Right lobe of liver (tissue), 6 donors: ENCODE measurements around the gene SPRR3. TPM values are rescaled to one million over a fixed set of nuclear protein-coding genes. Genes with fewer than 3 reads are reported as not detected.

Experiments used
- ATAC-seq, 4 donors: fragments of 200-7000 bp; cut with Tn5 transposase; one replicate each; pipeline ENCODE4 v1.9.1; 2020; ENCODE audit warnings: mild to moderate bottlenecking in 4 of 4, moderate library complexity in 4 of 4
- DNase-seq, 3 donors: peaks; one replicate each; pipeline ENCODE4 v3.0.0-alpha.2; 2020
- H3K27ac ChIP-seq, 3 donors: fragments of 200-600 bp; one replicate each; pipeline ENCODE4 v1.8.0; 2022
- H3K27me3 ChIP-seq, 2 donors: fragments of 200-600 bp; one replicate each; pipeline ENCODE4 v1.8.0; 2022
- H3K36me3 ChIP-seq, 4 donors: fragments of 200-600 bp; sonication (generic) in 1 of 4; one replicate each; pipeline versions ENCODE4 v1.5.1 to v1.8.0; 2017 to 2022; ENCODE audit warnings: control low read depth in 1 of 4
- H3K4me1 ChIP-seq, 4 donors: fragments of 200-600 bp; sonication (generic) in 1 of 4; one replicate each; pipeline versions ENCODE4 v1.5.1 to v1.8.0; 2017 to 2022; ENCODE audit warnings: control low read depth in 1 of 4
- H3K4me3 ChIP-seq, 3 donors: fragments of 200-600 bp; one replicate each; pipeline ENCODE4 v1.8.0; 2022
- H3K9me3 ChIP-seq, 4 donors: fragments of 200-600 bp; sonication (generic) in 1 of 4; one replicate each; pipeline versions ENCODE4 v1.5.1 to v1.8.0; 2017 to 2022; ENCODE audit warnings: control low read depth in 1 of 4
- CTCF ChIP-seq, 4 donors: fragments of 200-600 bp in 3 of 4; fragments of 450-650 bp in 1 of 4; IDR thresholded peaks; one replicate each; pipeline versions ENCODE4 v1.5.1 to v1.8.0; 2016 to 2022; ENCODE audit warnings: antibody characterized with exemption in 4 of 4, mild to moderate bottlenecking in 2 of 4
- POLR2A ChIP-seq: fragments of 450-650 bp; IDR thresholded peaks from one replicate; pipeline ENCODE4 v1.6.1; 2017; ENCODE audit warnings: antibody characterized with exemption, mild to moderate bottlenecking
- WGBS: methylation state at CpG from one replicate; pipeline ENCODE4 v1.1.6; 2018; ENCODE audit warnings: low coverage, low lambda C conversion rate; ENCODE audit not compliant: insufficient coverage; ENCODE audit errors: missing lambda C conversion rate; 5-methylcytosine and 5-hydroxymethylcytosine counted together
- intact Hi-C, 2 donors: fragments of 100-400 bp; cut with DNase I; formaldehyde crosslinking; loops; one replicate each; pipeline versions ENCODE4 v1.11.2 to v1.14.1; 2022
- total RNA-seq, 6 experiments: library from RNA; depleted of rRNA in 2 of 6; stranded (reverse); fragments of >200 nt in 2 of 6; fragmentation: NEBNext Ultra II Directional in 3 of 6; extraction: Animal tissue kit (Norgen Biotek cat#: 25700) in 3 of 6; gene quantifications; one replicate each; pipeline versions ENCODE4 v1.1.0 to v1.2.4, GENCODE V29; 2016 to 2023
- donor health status: DM: no; HTN: yes; CAD: no.
- donor health status: DM: no; HTN: no; CAD: no.
- donor health status: DM: no; HTN: no; CAD: no.
- donor health status: DM: no; HTN: yes; CAD: no.
- donor health status: DM: no; HTN: yes; CAD: no.

Gene SPRR3
- total RNA-seq, 6 experiments from 2014 or later: 0.31 TPM; not detected in 5

DNA sequence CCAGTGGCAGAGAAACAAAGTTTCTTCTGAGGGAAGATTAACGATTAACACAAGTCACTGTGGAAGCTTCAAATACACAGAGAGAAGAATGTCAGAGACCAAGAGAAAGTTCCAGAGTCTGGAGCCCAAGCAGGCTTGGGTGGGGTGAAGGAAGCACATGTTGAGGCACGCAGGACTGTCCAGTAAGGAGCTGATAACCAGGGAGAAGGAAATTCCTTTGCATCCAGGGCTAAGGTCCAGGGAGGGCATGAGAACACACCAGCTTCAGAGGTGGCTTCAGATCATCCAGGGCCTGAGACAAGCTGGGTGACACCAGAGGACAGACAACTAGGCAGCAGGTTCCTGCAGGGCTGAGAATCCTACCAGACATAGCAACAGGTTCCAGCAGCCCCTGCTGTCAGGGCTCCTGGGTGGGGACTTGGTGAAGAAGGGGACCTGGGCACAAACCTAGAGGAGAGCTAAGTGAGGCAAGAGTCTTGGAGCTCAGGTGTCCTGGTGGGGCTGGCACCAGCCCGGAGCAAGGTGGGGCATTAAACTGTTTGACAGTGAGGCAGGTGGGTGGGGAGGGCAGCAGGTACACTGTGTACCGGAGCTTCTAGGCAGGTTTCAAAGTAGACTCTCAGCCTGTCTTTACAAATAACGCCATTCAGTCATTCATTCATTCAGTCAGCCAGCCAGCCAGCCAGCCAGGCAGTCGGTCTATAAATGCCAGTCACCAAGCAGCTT is 20.2 kb upstream of the SPRR3 start:
- Histone ChIP-seq H3K27me3 (no peaks in the 10 kb centered on the region), H3K4me3 (no peak overlapping the region), H3K9me3 (no peaks in the 10 kb centered on the region), H3K27ac (no peak overlapping the region), H3K36me3 (no peaks in the 10 kb centered on the region), H3K4me1 (no peaks in the 10 kb centered on the region)
- intact Hi-C loops: no loop called here
- no peak for DNase-seq
- WGBS: 13% methylated on average over 1 of the region's 6 CpGs
- no peak for ATAC-seq
- TF ChIP-seq POLR2A (no peak), CTCF (IDR thresholded peaks at IDR 0.05) (no peak)

DNA sequence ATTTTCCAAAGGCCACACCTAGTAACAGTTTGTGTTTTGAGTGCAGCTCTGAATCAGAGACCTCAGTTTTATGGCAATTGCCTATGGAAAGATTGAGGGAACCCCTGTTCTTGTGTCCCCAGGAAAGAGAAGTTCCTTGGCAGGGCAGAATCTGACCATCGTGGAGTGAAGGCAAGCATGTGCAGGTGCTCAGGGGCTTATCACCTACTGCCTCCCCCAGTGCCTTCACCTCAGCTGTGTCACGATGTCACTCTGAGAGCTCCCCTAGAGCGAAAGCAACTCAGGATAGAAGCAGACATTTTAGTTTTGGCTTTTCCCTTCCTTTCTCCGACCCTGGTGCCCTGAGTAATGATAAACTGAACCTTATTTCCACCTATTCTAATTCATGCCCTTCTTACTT is 19.5 kb upstream of the SPRR3 start:
- no peaks in the 10 kb centered on the region for H3K4me1 ChIP-seq
- H3K27me3 ChIP-seq: no peaks in the 10 kb centered on the region
- H3K36me3 ChIP-seq: no peaks in the 10 kb centered on the region
- no peak overlapping the region for H3K4me3 ChIP-seq
- no peaks in the 10 kb centered on the region for H3K9me3 ChIP-seq
- no peak overlapping the region for H3K27ac ChIP-seq
- no peak for TF ChIP-seq CTCF (IDR thresholded peaks at IDR 0.05)
- no peak for TF ChIP-seq POLR2A
- whole genome bisulfite sequencing: 18% methylated on average over 2 of the region's 4 CpGs
- DNase-seq (no peak), ATAC-seq (no peak)
- intact Hi-C loops: no loop called here

- Histone ChIP-seq H3K27ac (no peak overlapping the region), H3K4me1 (no peaks in the 10 kb centered on the region), H3K36me3 (no peaks in the 10 kb centered on the region), H3K9me3 (no peaks in the 10 kb centered on the region), H3K4me3 (no peak overlapping the region), H3K27me3 (no peaks in the 10 kb centered on the region)
- TF ChIP-seq CTCF (IDR thresholded peaks at IDR 0.05) (no peak), POLR2A (no peak)
- no peak for DNase-seq
- no peak for ATAC-seq
- intact Hi-C loops: no loop called here
Observed at GRCh38 chr1:152983234-152983633, 18.3 kb upstream of the SPRR3 start.

DNA sequence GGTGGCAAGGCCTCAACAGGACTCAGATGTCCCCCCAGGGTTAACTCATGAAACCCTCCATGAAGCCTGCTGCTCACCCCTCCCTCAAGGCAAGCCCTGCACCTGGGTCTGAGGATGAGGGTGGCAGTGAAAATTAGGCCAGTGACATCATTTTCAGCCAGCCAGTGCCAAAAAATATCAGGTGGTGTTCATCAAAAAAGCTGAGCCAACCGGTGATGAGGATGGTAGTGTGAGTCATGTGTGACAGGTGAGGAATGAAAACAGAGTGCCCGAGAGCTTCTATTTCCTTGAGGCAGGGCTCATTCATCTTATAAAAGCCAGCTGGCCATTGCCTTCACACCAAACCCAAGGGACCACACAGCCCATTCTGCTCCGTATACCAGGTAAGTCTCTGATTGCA is 17.8 kb upstream of the SPRR3 start, which contains the start of gene SPRR1A:
SPRR1A (plus strand) TSS at position 339 of the 400 bp plus-strand sequence. CDS start 1,150 bp downstream, outside the sequence.
- Histone ChIP-seq H3K9me3 (no peaks in the 10 kb centered on the region), H3K4me3 (no peak within 1 kb of the TSS), H3K27ac (no peak within 1 kb of the TSS), H3K36me3 (no peaks in the 10 kb centered on the region), H3K27me3 (no peaks in the 10 kb centered on the region), H3K4me1 (no peaks in the 10 kb centered on the region)
- ATAC-seq: no peak
- no peak for TF ChIP-seq CTCF (IDR thresholded peaks at IDR 0.05)
- no peak for TF ChIP-seq POLR2A
- DNase-seq: no peak
- 75% methylated on average over 3 of the region's 3 CpGs for WGBS
- intact Hi-C loops: no loop called here
